HEK293 (cell line): ENCODE results near the gene MCF2L.

Experiments
- MYNN ChIP-seq: fragments of 450-650 bp; formaldehyde crosslinking; IDR thresholded peaks from 2 replicates; pipeline ENCODE4 v1.5.1; 2016; ENCODE audit warnings: missing biosample characterization, missing genetic modification characterization, borderline replicate concordance
- ZNF324 ChIP-seq: fragments of 450-650 bp; formaldehyde crosslinking; IDR thresholded peaks from 2 replicates; pipeline ENCODE4 v1.5.1; 2016; ENCODE audit warnings: missing biosample characterization, missing genetic modification characterization
- TF ChIP-seq, protein P1 (sequence below): fragments of 450-650 bp; formaldehyde crosslinking; IDR thresholded peaks from 2 replicates; pipeline ENCODE4 v1.5.1; 2016; ENCODE audit warnings: missing biosample characterization, missing genetic modification characterization
- TF ChIP-seq, protein P2 (sequence below): fragments of 450-650 bp; formaldehyde crosslinking; IDR thresholded peaks from 2 replicates; pipeline ENCODE4 v1.5.1; 2016; ENCODE audit warnings: missing biosample characterization, missing genetic modification characterization

DNA sequence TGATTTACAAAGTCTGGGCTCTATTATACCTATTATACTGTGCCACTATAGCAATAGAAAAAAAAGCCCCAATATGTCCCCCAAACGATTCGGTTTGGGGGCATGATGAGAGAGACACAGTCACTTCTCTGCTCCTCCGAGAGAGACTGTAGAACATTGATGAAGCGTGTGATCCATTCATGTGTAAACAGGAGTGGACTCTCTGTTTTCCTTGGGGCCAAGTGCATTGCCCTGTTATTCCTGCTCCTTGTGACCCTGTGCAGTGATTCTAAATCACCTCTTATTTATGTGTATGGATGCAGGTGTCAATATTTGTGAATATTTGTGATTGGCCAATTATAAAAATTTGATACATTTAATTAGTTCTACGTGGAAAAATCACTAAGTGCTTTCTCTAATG is 170.6 kb downstream of the MCF2L start:
- TF ChIP-seq, protein P1, sequence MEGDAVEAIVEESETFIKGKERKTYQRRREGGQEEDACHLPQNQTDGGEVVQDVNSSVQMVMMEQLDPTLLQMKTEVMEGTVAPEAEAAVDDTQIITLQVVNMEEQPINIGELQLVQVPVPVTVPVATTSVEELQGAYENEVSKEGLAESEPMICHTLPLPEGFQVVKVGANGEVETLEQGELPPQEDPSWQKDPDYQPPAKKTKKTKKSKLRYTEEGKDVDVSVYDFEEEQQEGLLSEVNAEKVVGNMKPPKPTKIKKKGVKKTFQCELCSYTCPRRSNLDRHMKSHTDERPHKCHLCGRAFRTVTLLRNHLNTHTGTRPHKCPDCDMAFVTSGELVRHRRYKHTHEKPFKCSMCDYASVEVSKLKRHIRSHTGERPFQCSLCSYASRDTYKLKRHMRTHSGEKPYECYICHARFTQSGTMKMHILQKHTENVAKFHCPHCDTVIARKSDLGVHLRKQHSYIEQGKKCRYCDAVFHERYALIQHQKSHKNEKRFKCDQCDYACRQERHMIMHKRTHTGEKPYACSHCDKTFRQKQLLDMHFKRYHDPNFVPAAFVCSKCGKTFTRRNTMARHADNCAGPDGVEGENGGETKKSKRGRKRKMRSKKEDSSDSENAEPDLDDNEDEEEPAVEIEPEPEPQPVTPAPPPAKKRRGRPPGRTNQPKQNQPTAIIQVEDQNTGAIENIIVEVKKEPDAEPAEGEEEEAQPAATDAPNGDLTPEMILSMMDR (tag by site-specific recombination): no peak
- TF ChIP-seq, protein P2, sequence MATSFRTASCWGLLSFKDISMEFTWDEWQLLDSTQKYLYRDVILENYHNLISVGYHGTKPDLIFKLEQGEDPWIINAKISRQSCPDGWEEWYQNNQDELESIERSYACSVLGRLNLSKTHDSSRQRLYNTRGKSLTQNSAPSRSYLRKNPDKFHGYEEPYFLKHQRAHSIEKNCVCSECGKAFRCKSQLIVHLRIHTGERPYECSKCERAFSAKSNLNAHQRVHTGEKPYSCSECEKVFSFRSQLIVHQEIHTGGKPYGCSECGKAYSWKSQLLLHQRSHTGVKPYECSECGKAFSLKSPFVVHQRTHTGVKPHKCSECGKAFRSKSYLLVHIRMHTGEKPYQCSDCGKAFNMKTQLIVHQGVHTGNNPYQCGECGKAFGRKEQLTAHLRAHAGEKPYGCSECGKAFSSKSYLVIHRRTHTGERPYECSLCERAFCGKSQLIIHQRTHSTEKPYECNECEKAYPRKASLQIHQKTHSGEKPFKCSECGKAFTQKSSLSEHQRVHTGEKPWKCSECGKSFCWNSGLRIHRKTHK: no peak
- no peak for TF ChIP-seq ZNF324 (tag by site-specific recombination)
- no peak for TF ChIP-seq MYNN (tag by site-specific recombination)
